Fibroblast of lung (primary cell): Measurements from ENCODE around the gene OR51B6.

Experiments
- EZH2 ChIP-seq: IDR thresholded peaks from 2 replicates; pipeline ENCODE4 v1.5.1; 2012; ENCODE audit warnings: low read length, control low read depth, mild to moderate bottlenecking; ENCODE audit errors: missing control alignments
- TF ChIP-seq, protein P1 (sequence below), 2 donors: IDR thresholded peaks in 1 of 2; conservative IDR thresholded peaks in 1 of 2; 1 replicate in 1 of 2; 2 replicates in 1 of 2; pipeline ENCODE4 v1.5.1; 2011 to 2012; ENCODE audit warnings: low read length in 2 of 2, control low read depth in 1 of 2, inconsistent platforms in 1 of 2, low read depth in 1 of 2, mild to moderate bottlenecking in 1 of 2

DNA sequence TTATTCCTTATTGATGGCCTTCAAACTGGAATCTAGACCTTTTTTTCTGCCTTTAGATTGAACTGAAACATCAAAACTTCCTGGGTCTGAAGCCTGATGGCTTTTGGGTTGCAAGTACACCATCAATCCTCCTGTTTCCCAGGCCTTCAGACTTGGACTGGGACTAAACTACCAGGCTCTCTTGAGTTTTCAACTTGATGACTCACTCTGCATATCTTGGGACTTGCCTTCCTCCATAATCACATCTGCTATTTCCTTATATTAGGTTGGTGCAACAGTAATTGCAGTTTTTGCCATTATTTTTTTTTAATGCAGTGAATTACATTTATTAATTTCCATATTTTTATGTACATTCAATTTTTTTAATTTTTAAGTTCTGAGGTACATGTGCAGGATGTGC lies 15.0 kb upstream of the OR51B6 start:
- TF ChIP-seq, protein P1, sequence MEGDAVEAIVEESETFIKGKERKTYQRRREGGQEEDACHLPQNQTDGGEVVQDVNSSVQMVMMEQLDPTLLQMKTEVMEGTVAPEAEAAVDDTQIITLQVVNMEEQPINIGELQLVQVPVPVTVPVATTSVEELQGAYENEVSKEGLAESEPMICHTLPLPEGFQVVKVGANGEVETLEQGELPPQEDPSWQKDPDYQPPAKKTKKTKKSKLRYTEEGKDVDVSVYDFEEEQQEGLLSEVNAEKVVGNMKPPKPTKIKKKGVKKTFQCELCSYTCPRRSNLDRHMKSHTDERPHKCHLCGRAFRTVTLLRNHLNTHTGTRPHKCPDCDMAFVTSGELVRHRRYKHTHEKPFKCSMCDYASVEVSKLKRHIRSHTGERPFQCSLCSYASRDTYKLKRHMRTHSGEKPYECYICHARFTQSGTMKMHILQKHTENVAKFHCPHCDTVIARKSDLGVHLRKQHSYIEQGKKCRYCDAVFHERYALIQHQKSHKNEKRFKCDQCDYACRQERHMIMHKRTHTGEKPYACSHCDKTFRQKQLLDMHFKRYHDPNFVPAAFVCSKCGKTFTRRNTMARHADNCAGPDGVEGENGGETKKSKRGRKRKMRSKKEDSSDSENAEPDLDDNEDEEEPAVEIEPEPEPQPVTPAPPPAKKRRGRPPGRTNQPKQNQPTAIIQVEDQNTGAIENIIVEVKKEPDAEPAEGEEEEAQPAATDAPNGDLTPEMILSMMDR (conservative IDR thresholded peaks at IDR 0.05 in 1 of 2, IDR thresholded peaks at IDR 0.05 in 1 of 2; ENCODE audit: low read depth in 1 of 2, low read length in 2 of 2): no peak
- TF ChIP-seq EZH2: no peak
